ELR (cell line): ENCODE results near the gene GRAMD1B.

Source experiments
- DNase-seq: peaks from one replicate; pipeline ENCODE4 v3.0.0-alpha.2; 2015; ENCODE audit warnings: low read depth

The GRAMD1B gene

GRCh38 chr11:123588117-123588863 lies 158.2 kb downstream of the GRAMD1B start:
- no peak for DNase-seq

- DNase-seq, result no peak
Observed at GRCh38 chr11:123588864-123589262, 158.8 kb downstream of the GRAMD1B start.

GRCh38 chr11:123590296-123590912 lies 160.3 kb downstream of the GRAMD1B start:
- peak; percentile 70 for DNase-seq

GRCh38 chr11:123593570-123593969 lies 163.5 kb downstream of the GRAMD1B start:
- no peak for DNase-seq

- DNase-seq, result peak; percentile 19
Observed at GRCh38 chr11:123594188-123594901, 164.3 kb downstream of the GRAMD1B start.

GRCh38 chr11:123594921-123595320 lies 164.9 kb downstream of the GRAMD1B start:
- no peak for DNase-seq

GRCh38 chr11:123597859-123598258 lies 167.8 kb downstream of the GRAMD1B start:
- no peak for DNase-seq

GRCh38 chr11:123601136-123601535 lies 171.1 kb downstream of the GRAMD1B start:
- DNase-seq, result peak; percentile 49

- no peak for DNase-seq
Observed at GRCh38 chr11:123601743-123602142, 171.7 kb downstream of the GRAMD1B start.

GRCh38 chr11:123603666-123604065 lies 173.6 kb downstream of the GRAMD1B start:
- no peak for DNase-seq

- no peak for DNase-seq
Observed at GRCh38 chr11:123607781-123608180, 177.7 kb downstream of the GRAMD1B start.

- DNase-seq, result no peak
Observed at GRCh38 chr11:123608371-123608770, 178.3 kb downstream of the GRAMD1B start.

- DNase-seq, result no peak
Observed at GRCh38 chr11:123608945-123609344, 178.9 kb downstream of the GRAMD1B start.

- DNase-seq, result no peak
Observed at GRCh38 chr11:123611698-123612097, 181.6 kb downstream of the GRAMD1B start.

GRCh38 chr11:123616505-123617198 lies 186.6 kb downstream of the GRAMD1B start:
- no peak for DNase-seq

- DNase-seq, result no peak
Observed at GRCh38 chr11:123622576-123622975, 192.5 kb downstream of the GRAMD1B start.

- no peak for DNase-seq
Observed at GRCh38 chr11:123624974-123625373, 194.9 kb downstream of the GRAMD1B start.

- peak; percentile 90 for DNase-seq
Observed at GRCh38 chr11:123628936-123629683, 199.0 kb downstream of the GRAMD1B start.

- DNase-seq, result no peak
Observed at GRCh38 chr11:123630126-123630608, 200.1 kb downstream of the GRAMD1B start.

- no peak for DNase-seq
Observed at GRCh38 chr11:123640029-123640428, 210.0 kb downstream of the GRAMD1B start.

GRCh38 chr11:123640677-123641494 lies 210.8 kb downstream of the GRAMD1B start:
- peak; percentile 61 for DNase-seq
